ENCODE results near the gene GRM7.

GRCh38 chr3:7439101-7439680, 578.3 kb downstream of the GRM7 start:
- TF ChIP-seq ESRRA (IDR thresholded peaks at IDR 0.05; ENCODE audit: borderline replicate concordance, low read depth) (no peak), MED1 (CRISPR knock-in tag; IDR thresholded peaks at IDR 0.05; ENCODE audit: borderline replicate concordance) (no peak), ZNF324 (CRISPR knock-in tag; IDR thresholded peaks at IDR 0.05) (no peak)

Data from K562 (cell line).